A673 (cell line): ENCODE results near the gene NUB1.

Experiments
- EZH2 ChIP-seq: fragments of 200-600 bp; sonication (generic); IDR thresholded peaks from 2 replicates; pipeline ENCODE4 v1.6.1; 2017; ENCODE audit warnings: borderline replicate concordance, low read depth, mild to moderate bottlenecking, mixed read lengths, antibody characterized with exemption, low read length; ENCODE audit not compliant: poor library complexity, severe bottlenecking
- TF ChIP-seq, protein P1 (sequence below): fragments of 300-800, 200-600 bp; sonication (generic); conservative IDR thresholded peaks from 2 replicates; pipeline ENCODE4 v1.5.1; 2017; ENCODE audit warnings: low read depth, mild to moderate bottlenecking, antibody characterized with exemption, low read length, moderate library complexity, mixed read lengths

DNA sequence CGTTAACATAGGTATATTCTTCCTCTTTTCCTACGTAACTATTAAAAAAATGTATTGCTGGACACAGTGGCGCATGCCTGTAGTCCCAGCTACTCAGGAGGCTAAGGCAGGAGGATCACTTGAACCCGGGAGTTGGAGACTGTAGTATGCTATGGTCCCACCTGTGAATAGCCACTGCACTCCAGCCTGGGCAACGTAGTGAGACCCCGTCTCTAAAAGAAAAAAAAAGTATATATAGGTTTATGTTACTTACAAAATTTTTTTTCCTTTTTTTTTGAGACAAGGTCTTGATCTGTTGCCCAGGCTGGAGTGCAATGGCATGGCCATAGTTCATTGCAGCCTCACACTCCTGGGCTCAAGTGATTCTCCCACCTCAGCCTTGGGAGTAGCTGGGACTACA lies 5.6 kb downstream of the NUB1 start:
- TF ChIP-seq, protein P1, sequence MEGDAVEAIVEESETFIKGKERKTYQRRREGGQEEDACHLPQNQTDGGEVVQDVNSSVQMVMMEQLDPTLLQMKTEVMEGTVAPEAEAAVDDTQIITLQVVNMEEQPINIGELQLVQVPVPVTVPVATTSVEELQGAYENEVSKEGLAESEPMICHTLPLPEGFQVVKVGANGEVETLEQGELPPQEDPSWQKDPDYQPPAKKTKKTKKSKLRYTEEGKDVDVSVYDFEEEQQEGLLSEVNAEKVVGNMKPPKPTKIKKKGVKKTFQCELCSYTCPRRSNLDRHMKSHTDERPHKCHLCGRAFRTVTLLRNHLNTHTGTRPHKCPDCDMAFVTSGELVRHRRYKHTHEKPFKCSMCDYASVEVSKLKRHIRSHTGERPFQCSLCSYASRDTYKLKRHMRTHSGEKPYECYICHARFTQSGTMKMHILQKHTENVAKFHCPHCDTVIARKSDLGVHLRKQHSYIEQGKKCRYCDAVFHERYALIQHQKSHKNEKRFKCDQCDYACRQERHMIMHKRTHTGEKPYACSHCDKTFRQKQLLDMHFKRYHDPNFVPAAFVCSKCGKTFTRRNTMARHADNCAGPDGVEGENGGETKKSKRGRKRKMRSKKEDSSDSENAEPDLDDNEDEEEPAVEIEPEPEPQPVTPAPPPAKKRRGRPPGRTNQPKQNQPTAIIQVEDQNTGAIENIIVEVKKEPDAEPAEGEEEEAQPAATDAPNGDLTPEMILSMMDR, result no peak
- TF ChIP-seq EZH2, result no peak
